WERI-Rb-1 (cell line): Measurements from ENCODE around the gene OTOGL.

Experiments
- DNase-seq: peaks from one replicate; pipeline ENCODE4 v3.0.0-alpha.2; 2020
- H3K27ac ChIP-seq: fragments of 250-450 bp; sonication (Bioruptor Pico); 2 replicates; pipeline ENCODE4 v1.5.1; 2020; ENCODE audit warnings: mild to moderate bottlenecking, moderate library complexity
- H3K27me3 ChIP-seq: fragments of 250-450 bp; sonication (Bioruptor Pico); 2 replicates; pipeline ENCODE4 v1.5.1; 2021; ENCODE audit warnings: mild to moderate bottlenecking, low read depth, moderate library complexity; ENCODE audit not compliant: insufficient read depth, severe bottlenecking
- H3K36me3 ChIP-seq: fragments of 250-450 bp; sonication (Bioruptor Pico); 2 replicates; pipeline ENCODE4 v1.5.1; 2020; ENCODE audit warnings: mild to moderate bottlenecking, moderate library complexity
- H3K4me3 ChIP-seq: 2 replicates; pipeline ENCODE4 v1.5.1; 2011; ENCODE audit warnings: low read depth, mild to moderate bottlenecking, control low read depth, low read length
- H3K9me3 ChIP-seq: fragments of 250-450 bp; sonication (Bioruptor Pico); 2 replicates; pipeline ENCODE4 v1.5.1; 2021; ENCODE audit warnings: mild to moderate bottlenecking, moderate library complexity; ENCODE audit not compliant: severe bottlenecking
- CTCF ChIP-seq: IDR thresholded peaks from 2 replicates; pipeline ENCODE4 v1.5.1; 2011; ENCODE audit warnings: low read depth, mild to moderate bottlenecking, control low read depth, inconsistent platforms, low read length

Gene OTOGL

GRCh38 chr12:80271780-80272179, 172.4 kb downstream of the OTOGL start:
- Histone ChIP-seq H3K9me3 (no peaks in the 10 kb centered on the region), H3K36me3 (no peaks in the 10 kb centered on the region), H3K4me3 (no peak overlapping the region), H3K27me3 (no peaks in the 10 kb centered on the region), H3K27ac (no peak overlapping the region)
- TF ChIP-seq CTCF, result no peak
- no peak for DNase-seq

GRCh38 chr12:80272387-80272915, 173.1 kb downstream of the OTOGL start:
- DNase-seq, result no peak
- Histone ChIP-seq H3K9me3 (no peaks in the 10 kb centered on the region), H3K27ac (no peak overlapping the region), H3K36me3 (no peaks in the 10 kb centered on the region), H3K27me3 (no peaks in the 10 kb centered on the region), H3K4me3 (no peak overlapping the region)
- no peak for TF ChIP-seq CTCF

- H3K27ac ChIP-seq, result no peak overlapping the region
- no peaks in the 10 kb centered on the region for H3K9me3 ChIP-seq
- no peaks in the 10 kb centered on the region for H3K36me3 ChIP-seq
- no peaks in the 10 kb centered on the region for H3K27me3 ChIP-seq
- no peak for TF ChIP-seq CTCF
- DNase-seq, result no peak
- no peak overlapping the region for H3K4me3 ChIP-seq
Measured at GRCh38 chr12:80273144-80273543, 173.8 kb downstream of the OTOGL start.

GRCh38 chr12:80277732-80278131, 178.4 kb downstream of the OTOGL start:
- no peak for TF ChIP-seq CTCF
- Histone ChIP-seq H3K4me3 (no peak overlapping the region), H3K36me3 (no peaks in the 10 kb centered on the region), H3K27me3 (no peaks in the 10 kb centered on the region), H3K9me3 (no peaks in the 10 kb centered on the region), H3K27ac (no peak overlapping the region)
- DNase-seq, result no peak

- Histone ChIP-seq H3K27ac (no peak overlapping the region), H3K27me3 (no peaks in the 10 kb centered on the region), H3K4me3 (no peak overlapping the region), H3K9me3 (no peaks in the 10 kb centered on the region), H3K36me3 (no peaks in the 10 kb centered on the region)
- no peak for DNase-seq
- no peak for TF ChIP-seq CTCF
Measured at GRCh38 chr12:80282226-80282625, 182.9 kb downstream of the OTOGL start.

GRCh38 chr12:80282761-80283160, 183.4 kb downstream of the OTOGL start:
- no peak overlapping the region for H3K4me3 ChIP-seq
- H3K36me3 ChIP-seq, result no peaks in the 10 kb centered on the region
- no peak for TF ChIP-seq CTCF
- no peak overlapping the region for H3K27ac ChIP-seq
- no peak for DNase-seq
- H3K9me3 ChIP-seq, result no peaks in the 10 kb centered on the region
- H3K27me3 ChIP-seq, result no peaks in the 10 kb centered on the region
